ENCODE data around the gene HOOK2.
A peak's percentile ranks its signal among the peaks of the same experiment; 100 is the strongest.

The HOOK2 gene

GRCh38 chr19:12777217-12778016 is 2.1 kb upstream of the HOOK2 start (continued):
- TF ChIP-seq ZBTB26 (tag by site-specific recombination; optimal IDR thresholded peaks at IDR 0.05) (peak; percentile 60), ZSCAN4 (tag by site-specific recombination; IDR thresholded peaks at IDR 0.05) (no peak), ZNF174 (tag by site-specific recombination; IDR thresholded peaks at IDR 0.05) (no peak), PRDM4 (tag by site-specific recombination; IDR thresholded peaks at IDR 0.05) (0 out of 2 replicates have a peak, but pooled peaks have one; percentile 51), ZNF777 (tag by site-specific recombination; IDR thresholded peaks at IDR 0.05; ENCODE audit: borderline replicate concordance) (no peak), PATZ1 (tag by site-specific recombination; IDR thresholded peaks at IDR 0.05) (peak; percentile 95), ZBTB20 (tag by site-specific recombination; IDR thresholded peaks at IDR 0.05) (no peak), ZNF223 (tag by site-specific recombination; IDR thresholded peaks at IDR 0.05) (no peak), ZNF121 (tag by site-specific recombination; IDR thresholded peaks at IDR 0.05) (no peak), YY1 (tag by site-specific recombination; IDR thresholded peaks at IDR 0.05) (no peak; the same call in 1 of the 2 replicates), TSHZ1 (tag by site-specific recombination; IDR thresholded peaks at IDR 0.05; ENCODE audit: borderline replicate concordance) (no peak), ZBTB44 (tag by site-specific recombination; IDR thresholded peaks at IDR 0.05) (peak; percentile 57; the same call in 1 of the 2 replicates), GLIS2 (tag by site-specific recombination; IDR thresholded peaks at IDR 0.05) (peak; percentile 60), ZNF544 (tag by site-specific recombination; IDR thresholded peaks at IDR 0.05) (no peak), ZNF175 (tag by site-specific recombination; IDR thresholded peaks at IDR 0.05) (no peak), INSM2 (tag by site-specific recombination; IDR thresholded peaks at IDR 0.05) (no peak), ZNF211 (tag by site-specific recombination; IDR thresholded peaks at IDR 0.05; ENCODE audit: low read depth) (no peak), ZNF76 (tag by site-specific recombination; IDR thresholded peaks at IDR 0.05; ENCODE audit: borderline replicate concordance, low read depth) (peak; percentile 25; the same call in 1 of the 2 replicates), REPIN1 (tag by site-specific recombination; IDR thresholded peaks at IDR 0.05; ENCODE audit: low read depth) (no peak), ZBTB1 (tag by site-specific recombination; IDR thresholded peaks at IDR 0.05) (no peak), ZNF704 (tag by site-specific recombination; IDR thresholded peaks at IDR 0.05) (no peak), ZNF140 (tag by site-specific recombination; IDR thresholded peaks at IDR 0.05) (no peak), EGR2 (tag by site-specific recombination; IDR thresholded peaks at IDR 0.05; ENCODE audit: low read depth) (no peak)

Data from HEK293 (cell line).